NCI-H774 (cell line): Measurements from ENCODE around the gene MRPS18B.
"Not testable (repeated sequence)": the region's sequence is repeated elsewhere in the genome, so short reads cannot be mapped to it uniquely, and the experiment has no call there.

ENCODE experiments used
- DNase-seq: peaks from one replicate; lab custom pipeline; 2025; lab: John Stamatoyannopoulos, UW

Gene MRPS18B

DNA sequence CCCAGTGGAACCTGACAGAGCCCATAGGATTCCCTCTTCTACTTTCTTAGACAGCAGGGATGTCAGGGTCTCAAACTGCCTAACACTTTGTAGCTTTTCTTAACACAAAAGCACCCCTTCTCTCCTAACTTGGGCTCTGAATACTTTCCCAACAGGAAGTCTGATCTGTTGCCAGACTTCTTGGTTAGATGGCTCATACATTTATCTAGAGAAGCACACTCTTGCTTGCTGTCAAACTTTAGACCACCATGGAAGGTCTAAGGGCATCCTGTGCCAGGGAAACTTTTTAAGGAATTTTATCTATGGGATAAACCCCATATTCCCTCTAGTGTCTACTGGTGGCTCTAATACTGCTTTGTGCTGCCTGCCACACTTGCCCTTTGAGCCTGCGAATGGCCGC lies 26.0 kb downstream of the MRPS18B start:
- DNase-seq, result no peak

DNA sequence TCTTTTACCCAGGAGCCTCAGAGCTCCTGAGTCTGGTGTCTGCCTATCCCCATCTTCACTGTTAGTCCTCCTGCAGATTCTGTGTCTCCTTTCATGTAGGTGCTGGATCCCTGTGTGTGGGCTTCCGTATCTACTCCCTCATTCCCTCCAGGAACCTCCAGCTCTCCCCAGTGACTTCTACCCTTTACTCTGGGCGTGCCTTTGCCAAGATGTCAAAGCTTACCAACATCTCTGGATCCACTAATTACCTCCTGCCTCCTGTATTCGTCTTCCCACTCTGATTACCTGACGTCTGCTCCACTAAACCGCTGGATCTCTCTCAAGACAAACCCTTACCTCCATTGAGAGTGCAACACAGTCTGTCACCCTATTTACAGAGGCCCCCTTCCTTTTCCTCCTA lies 27.1 kb downstream of the MRPS18B start:
- DNase-seq, result no peak

DNA sequence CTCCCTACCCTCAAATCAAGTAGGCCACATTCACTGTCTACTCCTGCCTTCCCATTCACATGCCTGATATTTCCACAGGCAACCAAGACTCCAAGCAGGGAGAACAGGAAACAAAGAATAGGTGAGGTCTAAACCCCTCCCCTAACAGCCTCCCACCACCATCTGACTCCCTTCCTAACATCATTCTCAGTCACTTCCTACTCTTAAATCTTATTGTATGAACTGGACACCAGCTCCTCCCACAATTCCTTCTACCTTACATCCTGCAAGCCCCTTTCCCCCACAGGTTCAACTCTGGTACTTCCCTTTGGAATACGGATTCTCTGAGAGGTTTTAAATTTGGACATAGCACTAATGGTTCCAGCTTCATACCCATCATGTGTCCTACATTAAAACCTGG lies 28.3 kb downstream of the MRPS18B start:
- DNase-seq, result no peak

DNA sequence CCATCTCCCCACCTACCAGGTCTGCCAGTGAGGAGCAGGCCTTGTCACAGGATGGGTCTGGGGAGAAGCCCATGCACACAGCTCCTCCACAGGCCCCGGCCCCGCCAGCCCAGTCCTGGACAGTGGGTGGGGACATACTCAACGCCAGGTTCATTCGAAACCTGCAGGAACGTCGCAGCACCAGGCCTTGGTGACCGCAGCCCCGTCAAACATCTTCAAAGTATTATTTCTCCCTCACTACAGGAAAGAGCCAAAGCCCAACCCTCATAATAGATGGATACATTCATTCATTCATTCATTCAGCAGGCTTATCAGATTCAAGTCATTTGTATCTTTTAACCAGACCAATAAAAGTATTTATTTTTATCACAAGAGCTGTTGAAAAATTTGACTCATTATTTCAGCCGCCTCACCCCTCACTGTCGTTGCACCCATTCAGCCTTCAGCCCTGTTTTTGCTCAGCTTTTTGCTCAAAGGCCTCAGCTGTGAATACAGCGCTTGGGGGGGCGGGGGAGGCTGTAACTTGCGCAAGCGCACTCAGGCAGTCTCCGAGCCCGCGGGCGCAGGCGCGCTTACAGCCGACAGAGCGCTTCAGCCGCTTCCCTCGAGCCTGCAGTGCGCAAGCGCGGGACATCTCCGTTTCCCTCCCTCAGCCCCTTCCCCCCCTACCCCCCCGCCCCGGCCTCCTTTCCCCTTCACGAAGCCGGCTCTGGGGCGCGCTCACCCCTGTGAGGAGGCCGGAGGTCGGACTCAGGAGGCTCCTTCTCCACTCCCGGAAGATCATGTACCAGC lies 29.0 kb downstream of the MRPS18B start, which contains the start of gene C6orf136:
Gene C6orf136, plus strand, starts transcription at position 684 of the 792 bp plus-strand sequence. Its CDS starts 99 bp downstream, at position 783.
- DNase-seq, result peak; percentile 92

DNA sequence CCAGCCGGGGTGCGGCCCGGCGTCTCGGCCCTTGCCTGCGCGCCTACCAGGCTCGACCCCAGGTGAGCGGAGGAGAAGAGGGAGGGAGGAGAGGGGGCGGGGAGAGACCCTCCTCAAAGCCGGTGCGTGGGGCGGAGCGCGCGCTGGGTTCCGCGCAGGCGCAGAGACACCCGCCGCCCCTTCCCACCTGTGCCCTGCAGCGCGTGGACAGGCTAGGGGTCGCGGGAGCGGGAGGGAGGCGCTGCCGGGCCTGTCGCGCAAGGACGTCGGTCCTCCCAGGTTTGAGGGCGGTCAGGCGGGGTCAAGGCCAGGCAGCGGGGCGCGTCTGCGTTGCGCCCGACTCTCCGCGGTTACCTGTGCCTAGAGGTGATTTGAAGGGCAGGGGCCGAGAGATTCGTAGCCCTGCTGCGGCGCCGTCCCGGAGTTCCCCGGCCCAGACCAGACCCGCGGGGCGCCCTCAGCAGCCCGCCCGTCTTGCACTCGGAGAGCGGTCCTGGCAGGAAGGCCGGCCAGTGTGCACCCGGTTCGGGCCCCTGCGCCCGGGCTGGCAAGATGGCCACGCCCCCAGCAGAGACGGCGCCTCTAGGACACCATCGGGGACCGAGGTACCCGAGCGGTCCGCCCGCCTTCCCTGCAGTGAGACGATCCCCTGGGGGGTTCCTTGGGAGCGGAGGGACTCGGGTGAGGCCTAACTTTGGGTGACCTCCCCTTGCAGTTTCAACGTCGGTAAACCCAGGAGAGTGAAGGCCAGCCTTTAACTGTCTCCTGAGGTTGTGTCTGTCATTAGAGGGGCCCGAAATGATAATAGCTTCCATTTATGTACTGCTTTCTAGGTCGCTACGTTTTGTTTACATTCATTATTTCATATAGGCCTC lies 29.8 kb downstream of the MRPS18B start:
- DNase-seq, result peak; percentile 55

DNA sequence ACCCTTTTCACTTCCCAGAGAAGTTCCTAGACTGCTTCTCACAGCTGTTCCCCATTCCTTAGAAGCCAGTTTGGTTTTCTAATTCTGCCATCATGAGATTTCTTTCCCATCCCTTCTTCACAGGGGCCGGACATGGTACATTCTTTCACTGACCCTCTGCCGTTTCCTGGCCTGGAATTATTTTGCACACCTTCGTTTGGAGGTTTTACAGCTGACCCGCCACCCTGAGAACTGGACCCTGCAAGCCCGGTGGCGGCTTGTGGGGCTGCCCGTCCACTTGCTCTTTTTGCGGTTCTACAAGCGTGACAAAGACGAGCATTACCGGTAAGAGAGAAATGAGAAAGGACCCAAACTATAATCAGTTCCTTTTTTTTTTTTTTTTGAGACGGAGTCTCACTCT lies 33.5 kb downstream of the MRPS18B start:
- DNase-seq, result no peak

DNA sequence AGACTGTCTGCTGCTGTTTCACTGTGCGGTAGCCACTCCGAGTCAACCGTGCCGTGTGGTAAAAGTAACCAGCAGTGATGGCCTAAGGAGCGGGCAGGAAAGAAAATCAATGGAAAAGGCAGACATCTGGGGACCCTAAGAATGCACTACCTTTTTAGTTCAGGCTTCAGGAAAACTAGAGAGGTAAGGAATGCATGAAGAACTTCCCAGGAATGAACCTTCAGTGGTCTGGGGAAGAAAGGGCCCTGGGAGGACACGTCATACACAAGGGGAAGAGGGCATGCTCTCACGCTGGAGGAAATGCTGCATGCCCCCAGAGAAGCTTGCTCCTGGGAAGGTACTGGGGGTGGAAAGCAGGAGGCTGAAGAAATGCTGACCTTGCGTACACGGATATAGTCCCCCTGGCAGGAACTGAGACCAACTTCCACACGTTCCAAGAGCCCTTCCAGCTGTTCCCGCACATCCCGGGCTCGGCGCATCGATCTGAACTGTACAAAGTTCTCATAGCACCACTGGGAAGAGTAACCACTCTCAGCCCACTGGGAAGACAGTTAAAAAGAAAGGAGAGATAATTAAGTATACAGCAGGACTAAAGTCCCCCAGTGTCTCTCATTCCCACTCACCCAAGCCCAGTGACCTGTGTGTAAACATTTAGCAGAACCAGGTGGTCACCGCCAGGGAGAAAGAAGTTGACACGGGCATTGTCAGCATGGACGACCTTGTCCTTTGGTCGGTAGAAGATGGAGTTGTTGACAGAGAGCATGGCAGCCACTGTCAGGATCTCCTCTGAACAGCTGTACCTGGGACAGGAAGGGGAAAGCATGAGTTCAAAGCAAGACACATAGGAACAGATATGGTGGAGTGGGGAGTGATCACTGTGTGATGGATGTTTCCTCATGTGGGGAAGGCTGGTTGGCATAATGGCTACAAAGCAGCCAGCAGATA lies 37.4 kb downstream of the MRPS18B start:
- no peak for DNase-seq

DNA sequence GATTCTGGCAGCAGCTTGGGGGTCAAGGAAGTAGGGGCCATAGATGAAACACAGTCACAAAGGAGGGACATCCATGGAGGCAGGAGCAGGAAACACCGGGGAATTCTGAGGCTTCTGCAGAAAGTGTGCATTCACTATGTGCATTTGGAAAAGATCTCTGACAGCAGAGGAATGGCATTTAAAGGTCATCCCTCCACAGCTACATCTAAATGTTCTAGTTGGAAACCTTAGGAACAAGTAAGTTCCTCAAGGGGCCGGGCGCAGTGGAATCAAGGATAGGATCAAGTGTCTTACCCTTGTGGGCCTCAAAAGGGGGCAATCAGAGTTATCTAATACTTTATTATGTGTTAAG lies 38.1 kb downstream of the MRPS18B start:
- DNase-seq, result no peak

DNA sequence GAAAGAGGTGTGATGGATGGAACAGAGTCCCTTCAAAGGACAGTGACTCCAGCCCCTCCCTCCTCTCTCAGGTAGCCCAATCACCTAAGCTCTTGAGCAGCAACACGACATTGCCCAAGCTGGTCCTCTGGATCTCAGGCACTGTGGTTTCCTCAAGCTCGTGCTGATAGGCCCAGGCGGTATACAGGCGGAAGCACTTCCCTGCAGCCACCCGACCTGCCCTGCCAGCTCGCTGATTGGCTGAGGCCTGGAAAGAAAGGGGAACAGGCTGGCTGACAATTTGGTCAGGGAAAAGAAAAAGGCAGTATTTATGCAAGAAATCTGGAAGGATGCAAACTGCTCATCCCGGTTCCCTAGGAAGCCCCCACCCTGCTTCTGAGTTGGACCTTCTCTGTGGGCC lies 38.9 kb downstream of the MRPS18B start:
- DNase-seq, result no peak

DNA sequence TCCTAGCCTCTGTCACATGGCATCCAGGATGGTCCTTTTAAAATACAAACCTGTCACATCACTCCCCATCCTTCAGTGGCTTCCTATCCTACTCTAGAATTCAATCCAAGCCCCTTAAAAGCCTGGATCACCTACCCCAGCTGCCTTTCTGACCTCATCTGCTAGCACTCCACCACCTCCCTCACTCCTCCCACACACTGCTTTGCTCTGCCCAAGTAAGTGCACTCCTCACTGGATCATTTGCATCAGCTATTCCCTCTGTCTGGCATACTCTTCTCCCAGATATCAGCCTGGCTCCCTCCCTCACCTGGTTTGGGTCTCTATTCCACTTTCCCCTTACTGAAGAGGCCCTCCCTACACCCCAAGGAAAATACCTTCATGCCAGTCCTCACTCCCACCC lies 39.8 kb downstream of the MRPS18B start:
- DNase-seq, result no peak

DNA sequence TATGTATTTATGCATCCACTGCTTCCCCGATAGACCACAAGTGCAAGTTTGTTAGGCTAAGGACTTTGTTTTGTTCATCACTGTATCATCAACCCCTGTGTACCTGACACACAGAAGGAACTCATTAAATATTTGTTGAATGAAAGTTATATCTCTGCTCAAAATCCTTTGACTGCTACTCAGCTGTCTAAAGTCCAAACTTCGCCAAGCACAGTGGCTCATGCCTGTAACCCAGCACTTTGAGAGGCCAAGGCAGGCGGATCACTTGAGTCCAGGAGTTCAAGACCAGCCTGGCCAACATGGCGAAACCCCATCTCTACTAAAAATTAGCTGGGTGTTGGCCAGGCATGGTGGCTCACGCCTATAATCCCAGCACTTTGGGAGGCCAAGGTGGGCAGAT lies 40.3 kb downstream of the MRPS18B start:
- DNase-seq, result not testable (repeated sequence)

DNA sequence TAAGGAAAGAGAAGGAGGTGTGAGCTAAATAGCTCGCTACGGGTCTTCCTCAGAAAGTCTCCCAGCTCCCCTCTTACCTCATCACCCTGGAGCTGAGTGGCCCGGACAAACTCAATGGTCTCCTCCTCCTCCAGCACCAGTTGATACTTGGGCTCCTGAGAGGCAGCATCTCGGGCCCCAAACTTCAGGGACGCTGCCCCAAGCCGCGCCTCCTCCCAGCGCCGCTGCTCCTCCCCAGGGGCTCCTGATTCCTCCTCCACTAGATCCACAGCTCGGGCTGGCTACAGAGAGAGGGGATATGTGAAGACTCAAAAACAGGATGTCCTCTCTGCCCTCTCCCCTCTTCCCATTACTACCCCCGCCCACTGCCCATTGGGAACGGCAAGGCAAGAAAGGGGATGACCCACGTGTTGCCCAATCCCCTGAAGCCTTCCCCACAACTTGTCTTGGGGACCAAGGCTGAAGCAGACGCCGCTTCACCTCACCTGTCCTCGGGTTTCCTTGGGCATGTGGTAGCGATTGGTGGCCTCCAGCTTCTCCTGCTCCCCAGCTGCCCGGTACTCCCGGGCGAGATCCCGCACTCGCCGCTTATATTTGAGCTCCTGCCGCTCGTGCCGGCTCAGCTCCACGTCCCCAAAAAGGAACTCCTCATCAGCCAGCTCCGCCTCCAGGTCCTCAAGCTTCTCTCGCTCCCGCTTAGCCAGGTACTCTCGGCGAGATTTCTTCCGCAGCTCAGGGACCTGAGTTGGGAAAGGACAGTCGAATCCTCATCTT lies 47.5 kb downstream of the MRPS18B start:
- DNase-seq, result no peak

DNA sequence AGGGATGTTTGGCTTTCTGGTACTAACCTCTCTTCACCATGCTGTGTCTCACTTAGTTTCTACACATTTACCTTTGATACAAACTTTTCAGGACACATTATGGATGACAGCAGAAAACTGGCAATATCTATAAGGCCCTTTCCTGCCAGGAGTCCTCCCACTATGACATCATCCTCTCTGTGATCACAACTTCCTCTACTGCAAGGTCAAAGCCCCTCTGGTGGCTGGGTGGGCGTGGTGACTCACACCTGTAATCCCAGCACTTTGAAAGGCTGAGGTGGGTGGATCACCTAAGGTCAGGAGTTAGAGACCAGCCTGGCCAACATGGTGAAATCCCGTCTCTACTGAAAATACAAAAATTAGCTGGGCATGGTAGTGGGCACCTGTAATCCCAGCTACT lies 48.7 kb downstream of the MRPS18B start:
- DNase-seq, result not testable (repeated sequence)

DNA sequence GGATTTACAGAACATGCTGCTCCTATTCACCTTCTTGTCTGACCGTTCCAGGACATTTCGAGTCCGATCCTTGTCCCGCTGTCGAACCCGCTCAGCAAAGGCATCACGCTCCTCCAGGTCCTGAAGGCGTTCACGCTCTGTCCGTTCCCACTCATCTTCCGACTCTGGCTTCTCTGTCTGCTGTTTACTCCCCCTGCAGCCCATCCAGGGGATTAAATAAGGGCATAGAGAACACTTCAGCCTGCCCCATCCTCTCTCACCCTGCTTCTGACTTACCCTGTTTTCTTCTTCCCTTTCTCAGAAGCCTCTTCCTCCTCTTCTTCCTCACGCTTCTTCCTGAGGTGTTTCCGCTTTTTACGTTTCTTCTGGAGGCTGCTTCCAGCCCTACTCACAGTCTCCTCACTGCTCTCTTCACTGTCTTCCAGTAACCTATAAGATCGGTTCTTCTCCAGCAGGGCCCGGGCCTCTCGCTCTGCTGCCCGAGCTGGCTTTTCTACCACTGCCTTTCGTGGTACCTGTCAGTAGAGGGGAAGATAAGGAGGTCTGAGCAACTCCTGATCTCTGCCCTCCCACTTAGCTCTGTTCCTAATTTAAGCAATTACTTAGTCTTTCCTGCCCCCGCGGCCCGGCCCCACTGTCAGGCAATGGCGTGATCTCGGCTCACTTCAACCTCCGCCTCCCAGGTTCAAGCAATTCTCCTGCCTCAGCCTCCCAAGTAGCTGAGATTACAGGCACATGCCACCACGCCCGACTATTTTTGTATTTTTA lies 53.3 kb downstream of the MRPS18B start:
- DNase-seq, result no peak

DNA sequence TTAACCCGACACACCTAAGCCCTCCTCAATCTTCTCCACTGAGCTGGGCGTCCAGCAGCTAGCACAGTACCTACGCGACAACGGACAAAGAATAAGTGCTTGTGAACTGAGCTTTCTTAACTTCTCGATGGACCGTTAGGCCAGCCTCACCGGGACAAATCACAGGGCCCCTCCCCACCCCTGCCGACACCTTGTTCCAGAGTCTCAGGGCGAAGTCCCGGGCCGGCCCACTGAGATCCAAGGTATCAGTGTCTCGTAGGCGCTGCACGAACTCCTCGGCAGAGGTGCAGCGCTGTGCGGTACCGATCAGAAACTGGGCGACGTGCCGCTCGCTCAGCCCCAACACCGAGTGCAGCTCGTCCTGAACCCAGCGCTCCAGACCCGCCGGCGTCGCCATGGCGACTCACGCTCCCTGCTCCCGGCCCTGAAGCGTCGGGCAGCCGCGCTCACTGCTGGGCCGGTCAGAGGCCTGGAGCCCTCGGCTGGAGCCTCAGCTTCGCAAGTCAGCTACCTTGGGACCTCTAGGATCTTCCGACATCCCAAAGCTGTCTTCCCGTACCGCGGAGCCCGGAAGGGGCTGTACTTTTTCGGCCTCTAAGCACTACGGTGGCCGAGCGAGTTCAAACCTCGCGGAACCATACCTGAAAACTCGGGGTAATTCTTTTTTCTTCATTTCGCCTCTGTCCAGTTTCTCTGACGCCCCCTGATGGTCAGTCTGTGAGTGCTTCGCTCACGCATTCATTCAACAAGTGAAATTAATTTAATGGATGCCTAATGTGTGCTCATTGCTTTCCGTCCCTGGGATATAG lies 55.0 kb downstream of the MRPS18B start, which contains the start of gene DHX16:
Gene DHX16, minus strand, starts transcription at position 562 of the 809 bp plus-strand sequence. Its CDS starts 165 bp downstream, at position 397.
- peak; percentile 88 for DNase-seq
